COR-L47 (cell line): Measurements from ENCODE around the gene PAK6.
A peak's percentile ranks its signal among the peaks of the same experiment; 100 is the strongest.

ENCODE experiments used
- DNase-seq: peaks from one replicate; lab custom pipeline; 2025; lab: John Stamatoyannopoulos, UW

Gene PAK6

GRCh38 chr15:40292246-40292645 is 53.4 kb downstream of the PAK6 start:
- DNase-seq: no peak

GRCh38 chr15:40293006-40293405 is 54.1 kb downstream of the PAK6 start:
- no peak for DNase-seq

- DNase-seq: no peak
These were observed 55.3 kb downstream of the PAK6 start for GRCh38 chr15:40293905-40294895.

GRCh38 chr15:40295297-40295696 is 56.4 kb downstream of the PAK6 start:
- DNase-seq: no peak

- DNase-seq: no peak
These were observed 57.2 kb downstream of the PAK6 start for GRCh38 chr15:40295877-40296560.

GRCh38 chr15:40296561-40297230 is 57.8 kb downstream of the PAK6 start:
- DNase-seq: no peak

GRCh38 chr15:40297356-40297755 is 58.5 kb downstream of the PAK6 start:
- no peak for DNase-seq

- DNase-seq: no peak
These were observed 59.5 kb downstream of the PAK6 start for GRCh38 chr15:40298216-40298935.

- DNase-seq: no peak
These were observed 61.5 kb downstream of the PAK6 start for GRCh38 chr15:40300367-40300766.

GRCh38 chr15:40300771-40301170 is 61.9 kb downstream of the PAK6 start:
- DNase-seq: no peak

- DNase-seq: no peak
These were observed 62.8 kb downstream of the PAK6 start for GRCh38 chr15:40301467-40302179.

GRCh38 chr15:40302288-40302886 is 63.5 kb downstream of the PAK6 start:
- no peak for DNase-seq

- no peak for DNase-seq
These were observed 64.1 kb downstream of the PAK6 start for GRCh38 chr15:40302981-40303380.

GRCh38 chr15:40303576-40303975 is 64.7 kb downstream of the PAK6 start:
- no peak for DNase-seq

GRCh38 chr15:40305281-40305680 is 66.4 kb downstream of the PAK6 start:
- DNase-seq: no peak

GRCh38 chr15:40306371-40306770 is 67.5 kb downstream of the PAK6 start:
- DNase-seq: no peak

- DNase-seq: no peak
These were observed 68.0 kb downstream of the PAK6 start for GRCh38 chr15:40306908-40307307.

GRCh38 chr15:40307421-40308211 is 68.8 kb downstream of the PAK6 start, which contains the start of gene PLCB2:
Gene PLCB2 (minus strand): TSS chr15:40307935. CDS start chr15:40307672, 263 bp downstream.
- peak; percentile 3 for DNase-seq

GRCh38 chr15:40309344-40309862 is 70.5 kb downstream of the PAK6 start:
- DNase-seq: no peak
